Measurements from ENCODE around the gene TLE5. TPM values are rescaled to one million over a fixed set of nuclear protein-coding genes. Genes with fewer than 3 reads are reported as not detected.
A peak's percentile ranks its signal among the peaks of the same experiment; 100 is the strongest.

TLE5 gene
- total and polyA plus RNA-seq, 9 of the 15 experiments (the other 6 are each of a cell fraction or from before 2014, with no cell fraction given): 2.0 to 347 (median 235) TPM

DNA sequence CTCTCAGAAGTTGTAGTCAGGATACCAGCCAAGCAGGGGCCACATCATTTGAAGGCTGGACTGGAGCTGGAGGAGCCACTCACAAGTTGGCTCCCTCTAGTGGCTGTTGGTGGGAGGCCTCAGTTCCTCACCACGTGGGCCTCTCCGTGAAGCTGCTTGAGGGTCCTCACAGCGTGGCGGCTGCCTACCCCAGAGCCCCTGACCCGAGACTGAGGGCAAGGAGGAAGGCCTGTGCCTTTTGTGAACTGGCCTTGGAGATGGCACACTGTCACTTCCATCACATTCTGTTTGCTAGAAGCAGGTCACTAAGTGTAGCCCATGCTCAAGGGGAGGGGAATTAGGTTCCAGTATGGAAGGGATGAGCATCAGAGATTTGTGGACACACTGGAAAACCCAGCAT is 46.5 kb upstream of the TLE5 start (continued):
- TF ChIP-seq THRAP3 (IDR thresholded peaks at IDR 0.05; ENCODE audit: borderline replicate concordance) (no peak), ZNF57 (CRISPR knock-in tag; IDR thresholded peaks at IDR 0.05) (no peak), NELFE (IDR thresholded peaks at IDR 0.05; ENCODE audit: insufficient read depth, insufficient read length) (no peak), DPF2 (IDR thresholded peaks at IDR 0.05) (no peak), CREBBP (IDR thresholded peaks at IDR 0.05; ENCODE audit: low read depth, low read length) (no peak), ZNF764 (CRISPR knock-in tag; IDR thresholded peaks at IDR 0.05; ENCODE audit: low read depth) (no peak), TGIF2 (CRISPR knock-in tag; IDR thresholded peaks at IDR 0.05) (no peak)
- TF ChIP-seq, protein P1, sequence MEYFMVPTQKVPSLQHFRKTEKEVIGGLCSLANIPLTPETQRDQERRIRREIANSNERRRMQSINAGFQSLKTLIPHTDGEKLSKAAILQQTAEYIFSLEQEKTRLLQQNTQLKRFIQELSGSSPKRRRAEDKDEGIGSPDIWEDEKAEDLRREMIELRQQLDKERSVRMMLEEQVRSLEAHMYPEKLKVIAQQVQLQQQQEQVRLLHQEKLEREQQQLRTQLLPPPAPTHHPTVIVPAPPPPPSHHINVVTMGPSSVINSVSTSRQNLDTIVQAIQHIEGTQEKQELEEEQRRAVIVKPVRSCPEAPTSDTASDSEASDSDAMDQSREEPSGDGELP (CRISPR knock-in tag; IDR thresholded peaks at IDR 0.05; ENCODE audit: borderline replicate concordance): no peak; the same call in 1 of the 2 replicates
- TF ChIP-seq, protein P2, sequence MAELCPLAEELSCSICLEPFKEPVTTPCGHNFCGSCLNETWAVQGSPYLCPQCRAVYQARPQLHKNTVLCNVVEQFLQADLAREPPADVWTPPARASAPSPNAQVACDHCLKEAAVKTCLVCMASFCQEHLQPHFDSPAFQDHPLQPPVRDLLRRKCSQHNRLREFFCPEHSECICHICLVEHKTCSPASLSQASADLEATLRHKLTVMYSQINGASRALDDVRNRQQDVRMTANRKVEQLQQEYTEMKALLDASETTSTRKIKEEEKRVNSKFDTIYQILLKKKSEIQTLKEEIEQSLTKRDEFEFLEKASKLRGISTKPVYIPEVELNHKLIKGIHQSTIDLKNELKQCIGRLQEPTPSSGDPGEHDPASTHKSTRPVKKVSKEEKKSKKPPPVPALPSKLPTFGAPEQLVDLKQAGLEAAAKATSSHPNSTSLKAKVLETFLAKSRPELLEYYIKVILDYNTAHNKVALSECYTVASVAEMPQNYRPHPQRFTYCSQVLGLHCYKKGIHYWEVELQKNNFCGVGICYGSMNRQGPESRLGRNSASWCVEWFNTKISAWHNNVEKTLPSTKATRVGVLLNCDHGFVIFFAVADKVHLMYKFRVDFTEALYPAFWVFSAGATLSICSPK (IDR thresholded peaks at IDR 0.05; ENCODE audit: borderline replicate concordance): no peak

DNA sequence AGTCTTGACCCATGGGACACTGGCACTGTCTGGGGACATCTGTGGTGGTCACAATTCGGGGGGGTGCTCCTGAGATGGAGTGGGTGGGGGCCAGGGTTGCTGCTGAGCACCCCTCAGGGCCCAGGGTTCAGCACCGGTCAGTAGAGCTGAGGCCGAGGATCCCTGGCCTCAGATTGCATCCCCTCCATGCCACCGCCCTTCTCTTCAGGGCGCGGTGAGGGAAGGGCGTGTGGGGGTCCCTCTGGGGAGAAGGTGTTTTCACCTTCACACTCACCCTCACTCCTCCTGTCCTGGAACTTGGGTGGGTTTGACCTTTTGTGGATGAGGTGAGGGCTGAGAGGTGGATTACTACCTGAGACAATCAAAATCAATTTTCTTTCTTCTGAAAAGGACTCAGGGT is 45.4 kb upstream of the TLE5 start:
- DNase-seq (ENCODE audit: extremely low read depth in 1 of 4, low spot score in 3 of 4) (no peak), ATAC-seq (no peak), FAIRE-seq (no peak)
- Histone ChIP-seq H3K4me3 (no peak overlapping the region), H3K27ac (ENCODE audit: extremely low read depth, low read depth, low read length) (no peak overlapping the region), H3K9me1 (ENCODE audit: control insufficient read depth, insufficient read depth, low read length) (peaks cover 5% of the 10 kb centered on the region), H3K9me3 (replicated peaks; ENCODE audit: control insufficient read depth, insufficient read depth, low read depth, low read length) (no peaks in the 10 kb centered on the region), H3K79me2 (ENCODE audit: control insufficient read depth, insufficient read depth, low read length) (peaks cover 71% of the 10 kb centered on the region), H3K27me3 (ENCODE audit: control insufficient read depth in 2 of 2, insufficient read depth in 2 of 2, low read length in 2 of 2) (no peaks in the 10 kb centered on the region), H3K36me3 (ENCODE audit: control insufficient read depth, insufficient read depth, low read length) (peaks cover 12% of the 10 kb centered on the region; the same call in 1 of the 3 replicates), H3K9ac (ENCODE audit: insufficient read depth in 1 of 2, low read depth in 2 of 2, low read length in 2 of 2) (peak overlapping the region in 1 of 2 experiments; percentile 44; a peak in 1 of 4 replicates), H3K4me1 (replicated peaks in 1 of 2; ENCODE audit: control insufficient read depth in 2 of 2, insufficient read depth in 2 of 2, low read length in 2 of 2) (peaks cover 2 to 72% of the 10 kb centered on the region in 2 experiments; a peak in 3 of 5 replicates), H2AFZ (ENCODE audit: low read depth, low read length) (no peak overlapping the region), H3K4me2 (ENCODE audit: insufficient read depth, low read length) (no peak overlapping the region), H4K20me1 (replicated peaks; ENCODE audit: control insufficient read depth, insufficient read depth, low read length) (peaks cover 2% of the 10 kb centered on the region)
- TF ChIP-seq, protein P3, sequence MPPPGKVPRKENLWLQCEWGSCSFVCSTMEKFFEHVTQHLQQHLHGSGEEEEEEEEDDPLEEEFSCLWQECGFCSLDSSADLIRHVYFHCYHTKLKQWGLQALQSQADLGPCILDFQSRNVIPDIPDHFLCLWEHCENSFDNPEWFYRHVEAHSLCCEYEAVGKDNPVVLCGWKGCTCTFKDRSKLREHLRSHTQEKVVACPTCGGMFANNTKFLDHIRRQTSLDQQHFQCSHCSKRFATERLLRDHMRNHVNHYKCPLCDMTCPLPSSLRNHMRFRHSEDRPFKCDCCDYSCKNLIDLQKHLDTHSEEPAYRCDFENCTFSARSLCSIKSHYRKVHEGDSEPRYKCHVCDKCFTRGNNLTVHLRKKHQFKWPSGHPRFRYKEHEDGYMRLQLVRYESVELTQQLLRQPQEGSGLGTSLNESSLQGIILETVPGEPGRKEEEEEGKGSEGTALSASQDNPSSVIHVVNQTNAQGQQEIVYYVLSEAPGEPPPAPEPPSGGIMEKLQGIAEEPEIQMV (tag; conservative IDR thresholded peaks at IDR 0.05; ENCODE audit: low read depth): no peak
- in situ Hi-C loops (cut with MboI) (no loop called here), intact Hi-C loops (cut with micrococcal nuclease) (loop anchor here (10.0 kb wide), 1 partner anchor 153 kb away; no protein-coding TSS in a partner anchor)
- ChIA-PET POLR2A (no interaction called here), CTCF (ENCODE audit: low intra/inter-chr PET ratio) (interaction anchor here (2.0 kb wide), 1 partner anchor 32 kb away, joined by 8 read pairs; no protein-coding TSS in a partner anchor)
- BruUV-seq (replicated peaks): no TSS peak
- 92% methylated on average over 6 of the region's 7 CpGs for WGBS (ENCODE audit: insufficient coverage, low coverage, missing lambda C conversion rate)

All from K562 (cell line).